WTC11 (cell line): Measurements from ENCODE around the gene HORMAD1. TPM values are rescaled to one million over a fixed set of nuclear protein-coding genes. Genes with fewer than 3 reads are reported as not detected.

Source experiments
- ATAC-seq: fragments of 200-7000 bp; cut with Tn5 transposase; 2 replicates; pipeline ENCODE4 v1.10.0; 2021; ENCODE audit warnings: mild to moderate bottlenecking, moderate library complexity
- CTCF ChIA-PET: fragments of 300-600 bp; sonication (Branson Sonifier 250); formaldehyde crosslinking; loops from one replicate; lab custom pipeline; 2021; ENCODE audit warnings: antibody characterized with exemption; lab: Charles Lee
- POLR2A ChIA-PET: fragments of 350-600 bp; sonication (Branson Sonifier 250); formaldehyde crosslinking; loops from one replicate; lab custom pipeline; 2021; ENCODE audit warnings: antibody characterized with exemption; lab: Charles Lee
- DNase-seq: peaks from one replicate; pipeline ENCODE4 v3.0.0; 2021; ENCODE audit warnings: low spot score
- H3K27ac Mint-ChIP-seq: 2 replicates; pipeline ENCODE4 v1.8.0; 2021; ENCODE audit warnings: mixed read lengths
- H3K27me3 Mint-ChIP-seq: 2 replicates; pipeline ENCODE4 v1.8.0; 2021; ENCODE audit warnings: low read depth, mild to moderate bottlenecking, moderate library complexity, mixed read lengths
- H3K36me3 Mint-ChIP-seq: 2 replicates; pipeline ENCODE4 v1.8.0; 2021; ENCODE audit warnings: mixed read lengths
- H3K4me1 Mint-ChIP-seq: 2 replicates; pipeline ENCODE4 v1.8.0; 2022; ENCODE audit warnings: mixed read lengths
- H3K4me3 Mint-ChIP-seq: 2 replicates; pipeline ENCODE4 v1.8.0; 2021; ENCODE audit warnings: mild to moderate bottlenecking, moderate library complexity, mixed read lengths
- H3K9me3 Mint-ChIP-seq: 2 replicates; pipeline ENCODE4 v1.8.0; 2021; ENCODE audit warnings: mixed read lengths
- CBFB ChIP-seq: sonication (generic); formaldehyde crosslinking; IDR thresholded peaks from 2 replicates; pipeline ENCODE4 v1.8.1; 2022; ENCODE audit warnings: mild to moderate bottlenecking, low read depth, missing genetic modification reagents
- EMX1 ChIP-seq: fragments of 250-450 bp; sonication (Bioruptor Pico); IDR thresholded peaks from 2 replicates; pipeline ENCODE4 v1.8.0; 2021; ENCODE audit warnings: mild to moderate bottlenecking
- HMGA2 ChIP-seq: fragments of 250-450 bp; sonication (Bioruptor Pico); IDR thresholded peaks from 2 replicates; pipeline ENCODE4 v1.4.0; 2021; ENCODE audit warnings: mild to moderate bottlenecking, moderate library complexity
- MYBL2 ChIP-seq: sonication (generic); formaldehyde crosslinking; IDR thresholded peaks from 2 replicates; pipeline ENCODE4 v1.8.1; 2023; ENCODE audit warnings: mild to moderate bottlenecking, moderate library complexity, missing genetic modification reagents
- RORB ChIP-seq: fragments of 250-450 bp; sonication (Bioruptor Pico); IDR thresholded peaks from 2 replicates; pipeline ENCODE4 v1.9.0; 2021; ENCODE audit warnings: mild to moderate bottlenecking
- ZBTB21 ChIP-seq: sonication (generic); formaldehyde crosslinking; IDR thresholded peaks from 2 replicates; pipeline ENCODE4 v1.8.1; 2023; ENCODE audit warnings: mild to moderate bottlenecking, missing genetic modification reagents, borderline replicate concordance
- ZNF423 ChIP-seq: fragments of 250-450 bp; sonication (Bioruptor Pico); IDR thresholded peaks from 2 replicates; pipeline ENCODE4 v2.1.2; 2022; ENCODE audit warnings: mild to moderate bottlenecking, moderate library complexity
- total RNA-seq: library from RNA; stranded (reverse); gene quantifications from 3 replicates; pipeline ENCODE4 v1.2.3, GENCODE V29; 2021
- TF ChIP-seq, protein P1 (sequence below): fragments of 250-450 bp; sonication (Bioruptor Pico); IDR thresholded peaks from 2 replicates; pipeline ENCODE4 v1.9.0; 2021; ENCODE audit warnings: mild to moderate bottlenecking, borderline replicate concordance
- TF ChIP-seq, protein P2 (sequence below): sonication (generic); formaldehyde crosslinking; conservative IDR thresholded peaks from 2 replicates; pipeline ENCODE4 v1.8.1; 2022; ENCODE audit warnings: mild to moderate bottlenecking, missing genetic modification reagents
- TF ChIP-seq, protein P3 (sequence below): sonication (generic); formaldehyde crosslinking; IDR thresholded peaks from 2 replicates; pipeline ENCODE4 v1.8.1; 2022; ENCODE audit warnings: low read depth, missing genetic modification reagents, borderline replicate concordance
- TF ChIP-seq, protein P4 (sequence below): sonication (generic); formaldehyde crosslinking; IDR thresholded peaks from 2 replicates; pipeline ENCODE4 v1.8.0; 2022; ENCODE audit warnings: missing genetic modification reagents
- TF ChIP-seq, protein P5 (sequence below): sonication (generic); formaldehyde crosslinking; IDR thresholded peaks from 2 replicates; pipeline ENCODE4 v1.8.1; 2022; ENCODE audit warnings: low read depth, mild to moderate bottlenecking, moderate library complexity, missing genetic modification reagents, borderline replicate concordance
- TF ChIP-seq, protein P6 (sequence below): fragments of 250-450 bp; sonication (Bioruptor Pico); IDR thresholded peaks from 2 replicates; pipeline ENCODE4 v2.1.2; 2022; ENCODE audit warnings: mild to moderate bottlenecking, moderate library complexity

The HORMAD1 gene
- total RNA-seq, 1 experiment from 2014 or later, result not detected

DNA sequence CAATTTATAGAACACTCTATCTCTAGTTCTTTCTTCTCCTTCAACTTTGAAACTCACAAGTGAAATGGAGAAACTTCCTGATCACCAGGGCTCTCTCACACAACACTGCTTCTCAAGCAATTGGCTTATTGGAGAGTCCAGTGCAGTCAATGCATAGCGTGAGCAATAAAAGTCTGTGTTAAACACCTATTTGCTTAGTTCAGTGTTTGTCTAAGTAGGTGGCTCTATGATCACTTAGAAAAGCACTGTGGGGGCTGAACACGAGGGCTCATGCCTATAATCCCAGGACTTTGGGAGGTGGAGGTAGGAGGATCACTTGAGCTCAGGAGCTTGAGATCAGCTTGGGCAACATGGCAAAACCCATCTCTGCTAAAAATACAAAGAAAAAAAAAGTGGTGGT, 32.7 kb upstream of the HORMAD1 start (continued):
- TF ChIP-seq, protein P1, sequence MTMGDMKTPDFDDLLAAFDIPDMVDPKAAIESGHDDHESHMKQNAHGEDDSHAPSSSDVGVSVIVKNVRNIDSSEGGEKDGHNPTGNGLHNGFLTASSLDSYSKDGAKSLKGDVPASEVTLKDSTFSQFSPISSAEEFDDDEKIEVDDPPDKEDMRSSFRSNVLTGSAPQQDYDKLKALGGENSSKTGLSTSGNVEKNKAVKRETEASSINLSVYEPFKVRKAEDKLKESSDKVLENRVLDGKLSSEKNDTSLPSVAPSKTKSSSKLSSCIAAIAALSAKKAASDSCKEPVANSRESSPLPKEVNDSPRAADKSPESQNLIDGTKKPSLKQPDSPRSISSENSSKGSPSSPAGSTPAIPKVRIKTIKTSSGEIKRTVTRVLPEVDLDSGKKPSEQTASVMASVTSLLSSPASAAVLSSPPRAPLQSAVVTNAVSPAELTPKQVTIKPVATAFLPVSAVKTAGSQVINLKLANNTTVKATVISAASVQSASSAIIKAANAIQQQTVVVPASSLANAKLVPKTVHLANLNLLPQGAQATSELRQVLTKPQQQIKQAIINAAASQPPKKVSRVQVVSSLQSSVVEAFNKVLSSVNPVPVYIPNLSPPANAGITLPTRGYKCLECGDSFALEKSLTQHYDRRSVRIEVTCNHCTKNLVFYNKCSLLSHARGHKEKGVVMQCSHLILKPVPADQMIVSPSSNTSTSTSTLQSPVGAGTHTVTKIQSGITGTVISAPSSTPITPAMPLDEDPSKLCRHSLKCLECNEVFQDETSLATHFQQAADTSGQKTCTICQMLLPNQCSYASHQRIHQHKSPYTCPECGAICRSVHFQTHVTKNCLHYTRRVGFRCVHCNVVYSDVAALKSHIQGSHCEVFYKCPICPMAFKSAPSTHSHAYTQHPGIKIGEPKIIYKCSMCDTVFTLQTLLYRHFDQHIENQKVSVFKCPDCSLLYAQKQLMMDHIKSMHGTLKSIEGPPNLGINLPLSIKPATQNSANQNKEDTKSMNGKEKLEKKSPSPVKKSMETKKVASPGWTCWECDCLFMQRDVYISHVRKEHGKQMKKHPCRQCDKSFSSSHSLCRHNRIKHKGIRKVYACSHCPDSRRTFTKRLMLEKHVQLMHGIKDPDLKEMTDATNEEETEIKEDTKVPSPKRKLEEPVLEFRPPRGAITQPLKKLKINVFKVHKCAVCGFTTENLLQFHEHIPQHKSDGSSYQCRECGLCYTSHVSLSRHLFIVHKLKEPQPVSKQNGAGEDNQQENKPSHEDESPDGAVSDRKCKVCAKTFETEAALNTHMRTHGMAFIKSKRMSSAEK (CRISPR knock-in tag), result no peak

DNA sequence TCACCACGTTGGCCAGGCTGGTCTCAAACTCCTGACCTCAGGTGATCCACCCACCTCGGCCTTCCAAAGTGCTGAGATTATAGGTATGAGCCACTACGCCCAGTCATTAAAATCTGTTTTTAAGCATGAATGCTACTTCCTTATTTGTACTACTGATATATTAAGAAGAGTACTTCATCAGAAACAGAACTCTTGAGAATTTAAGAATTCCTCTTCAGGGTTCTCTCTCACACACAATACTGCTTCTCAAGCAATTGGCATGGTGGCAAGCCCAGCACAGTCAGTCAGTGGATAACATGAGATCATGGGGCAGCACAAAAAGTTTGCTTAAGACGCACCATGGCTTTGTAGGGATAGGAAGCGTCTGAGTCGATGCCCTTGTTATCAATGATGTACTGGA, 30.7 kb upstream of the HORMAD1 start:
- ChIA-PET POLR2A (interaction anchor here (1.3 kb wide), 1 partner anchor 9 kb away, joined by 4 read pairs; no protein-coding TSS in a partner anchor), CTCF (no interaction called here)
- ATAC-seq, result no peak
- Mint-ChIP-seq H3K27ac (no peak overlapping the region), H3K36me3 (no peaks in the 10 kb centered on the region), H3K9me3 (no peaks in the 10 kb centered on the region), H3K4me3 (no peak overlapping the region), H3K27me3 (no peaks in the 10 kb centered on the region; the same call in 1 of the 2 replicates), H3K4me1 (0 out of 2 replicates have a peak, but pooled peaks cover 2% of the 10 kb centered on the region)
- TF ChIP-seq, protein P2, sequence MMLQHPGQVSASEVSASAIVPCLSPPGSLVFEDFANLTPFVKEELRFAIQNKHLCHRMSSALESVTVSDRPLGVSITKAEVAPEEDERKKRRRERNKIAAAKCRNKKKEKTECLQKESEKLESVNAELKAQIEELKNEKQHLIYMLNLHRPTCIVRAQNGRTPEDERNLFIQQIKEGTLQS (CRISPR knock-in tag), result no peak
- TF ChIP-seq, protein P3, sequence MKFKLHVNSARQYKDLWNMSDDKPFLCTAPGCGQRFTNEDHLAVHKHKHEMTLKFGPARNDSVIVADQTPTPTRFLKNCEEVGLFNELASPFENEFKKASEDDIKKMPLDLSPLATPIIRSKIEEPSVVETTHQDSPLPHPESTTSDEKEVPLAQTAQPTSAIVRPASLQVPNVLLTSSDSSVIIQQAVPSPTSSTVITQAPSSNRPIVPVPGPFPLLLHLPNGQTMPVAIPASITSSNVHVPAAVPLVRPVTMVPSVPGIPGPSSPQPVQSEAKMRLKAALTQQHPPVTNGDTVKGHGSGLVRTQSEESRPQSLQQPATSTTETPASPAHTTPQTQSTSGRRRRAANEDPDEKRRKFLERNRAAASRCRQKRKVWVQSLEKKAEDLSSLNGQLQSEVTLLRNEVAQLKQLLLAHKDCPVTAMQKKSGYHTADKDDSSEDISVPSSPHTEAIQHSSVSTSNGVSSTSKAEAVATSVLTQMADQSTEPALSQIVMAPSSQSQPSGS (CRISPR knock-in tag), result no peak
- DNase-seq, result no peak

DNA sequence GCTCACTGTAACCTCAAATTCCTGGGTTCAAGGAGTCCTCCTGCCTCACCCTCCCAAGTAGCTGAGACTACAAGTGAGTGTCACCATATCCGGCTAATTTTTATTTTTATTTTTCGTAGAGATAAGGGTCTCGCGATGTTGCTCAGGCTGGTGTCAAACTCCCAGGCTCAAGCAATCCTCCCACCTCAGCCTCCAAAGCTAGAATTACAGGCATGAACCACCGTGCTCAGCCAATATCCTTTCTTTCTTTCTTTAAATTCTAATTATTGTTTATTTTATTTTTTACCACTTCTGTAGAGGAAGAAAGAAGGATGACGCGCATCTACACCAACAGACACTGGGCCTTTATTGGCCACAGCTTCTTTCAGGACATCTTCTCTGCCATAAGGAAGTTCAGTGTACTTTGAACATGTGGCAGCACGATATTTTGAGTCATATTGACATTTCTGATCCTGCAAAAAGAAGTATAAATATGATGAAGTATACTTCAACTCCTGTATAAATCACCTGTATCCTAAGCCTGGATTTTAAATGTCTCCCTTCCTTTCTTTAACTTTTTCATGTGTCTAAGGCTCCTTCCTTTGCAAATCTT, 29.1 kb upstream of the HORMAD1 start:
- no peak for ATAC-seq
- H3K9me3 Mint-ChIP-seq, result no peaks in the 10 kb centered on the region

DNA sequence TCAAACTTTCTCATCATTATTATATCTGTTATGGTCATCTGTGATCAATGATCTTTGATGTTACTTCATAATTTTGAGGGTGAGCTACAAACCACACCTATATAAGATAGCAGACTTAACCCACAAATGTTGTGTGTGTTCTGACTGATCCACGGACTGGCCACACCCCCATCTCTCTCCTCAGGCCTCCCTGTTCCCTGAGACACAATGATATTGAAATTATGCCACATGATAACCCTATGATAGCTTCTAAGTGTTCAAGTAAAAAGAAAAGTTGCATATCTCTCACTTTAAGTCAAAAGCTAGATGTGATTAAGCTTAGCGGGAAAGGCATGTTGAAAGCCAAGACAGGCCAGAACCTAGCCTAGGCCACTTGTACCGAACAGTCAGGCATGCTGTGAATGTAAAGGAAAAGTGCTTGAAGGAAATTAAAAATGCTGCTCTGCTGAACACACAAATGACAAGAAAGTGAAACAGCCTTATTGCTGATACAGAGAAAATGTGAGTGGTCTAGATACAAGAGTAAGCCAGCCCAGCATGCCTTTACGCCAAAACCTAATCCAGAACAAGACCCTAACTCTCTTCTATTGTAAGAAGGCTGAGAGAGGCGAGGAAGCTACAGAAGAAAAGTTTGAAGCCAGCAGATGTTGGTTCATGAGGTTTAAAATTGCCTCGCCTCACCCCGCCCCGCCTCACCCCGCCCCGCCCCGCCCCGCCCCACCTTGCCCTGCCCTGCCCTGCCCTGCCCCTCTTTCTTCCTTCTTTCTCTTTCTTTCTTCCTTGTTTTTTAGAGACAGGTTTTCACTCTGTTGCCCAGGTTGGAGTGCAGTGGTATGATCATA, 28.4 kb upstream of the HORMAD1 start:
- H3K4me1 Mint-ChIP-seq, result 0 out of 2 replicates have a peak, but pooled peaks cover 2% of the 10 kb centered on the region
- H3K27ac Mint-ChIP-seq, result no peak overlapping the region
- CTCF ChIA-PET, result no interaction called here
- ATAC-seq, result no peak
- H3K36me3 Mint-ChIP-seq, result no peaks in the 10 kb centered on the region
- H3K27me3 Mint-ChIP-seq, result no peaks in the 10 kb centered on the region
- POLR2A ChIA-PET, result no interaction called here
- H3K4me3 Mint-ChIP-seq, result no peak overlapping the region
- no peak for DNase-seq
- H3K9me3 Mint-ChIP-seq, result no peaks in the 10 kb centered on the region
- TF ChIP-seq, protein P4, sequence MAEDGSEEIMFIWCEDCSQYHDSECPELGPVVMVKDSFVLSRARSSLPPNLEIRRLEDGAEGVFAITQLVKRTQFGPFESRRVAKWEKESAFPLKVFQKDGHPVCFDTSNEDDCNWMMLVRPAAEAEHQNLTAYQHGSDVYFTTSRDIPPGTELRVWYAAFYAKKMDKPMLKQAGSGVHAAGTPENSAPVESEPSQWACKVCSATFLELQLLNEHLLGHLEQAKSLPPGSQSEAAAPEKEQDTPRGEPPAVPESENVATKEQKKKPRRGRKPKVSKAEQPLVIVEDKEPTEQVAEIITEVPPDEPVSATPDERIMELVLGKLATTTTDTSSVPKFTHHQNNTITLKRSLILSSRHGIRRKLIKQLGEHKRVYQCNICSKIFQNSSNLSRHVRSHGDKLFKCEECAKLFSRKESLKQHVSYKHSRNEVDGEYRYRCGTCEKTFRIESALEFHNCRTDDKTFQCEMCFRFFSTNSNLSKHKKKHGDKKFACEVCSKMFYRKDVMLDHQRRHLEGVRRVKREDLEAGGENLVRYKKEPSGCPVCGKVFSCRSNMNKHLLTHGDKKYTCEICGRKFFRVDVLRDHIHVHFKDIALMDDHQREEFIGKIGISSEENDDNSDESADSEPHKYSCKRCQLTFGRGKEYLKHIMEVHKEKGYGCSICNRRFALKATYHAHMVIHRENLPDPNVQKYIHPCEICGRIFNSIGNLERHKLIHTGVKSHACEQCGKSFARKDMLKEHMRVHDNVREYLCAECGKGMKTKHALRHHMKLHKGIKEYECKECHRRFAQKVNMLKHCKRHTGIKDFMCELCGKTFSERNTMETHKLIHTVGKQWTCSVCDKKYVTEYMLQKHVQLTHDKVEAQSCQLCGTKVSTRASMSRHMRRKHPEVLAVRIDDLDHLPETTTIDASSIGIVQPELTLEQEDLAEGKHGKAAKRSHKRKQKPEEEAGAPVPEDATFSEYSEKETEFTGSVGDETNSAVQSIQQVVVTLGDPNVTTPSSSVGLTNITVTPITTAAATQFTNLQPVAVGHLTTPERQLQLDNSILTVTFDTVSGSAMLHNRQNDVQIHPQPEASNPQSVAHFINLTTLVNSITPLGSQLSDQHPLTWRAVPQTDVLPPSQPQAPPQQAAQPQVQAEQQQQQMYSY (CRISPR knock-in tag), result no peak
- TF ChIP-seq RORB (CRISPR knock-in tag) (no peak), ZBTB21 (CRISPR knock-in tag) (no peak), EMX1 (CRISPR knock-in tag) (no peak), MYBL2 (no peak), ZNF423 (no peak), HMGA2 (CRISPR knock-in tag) (no peak)
- TF ChIP-seq, protein P5, sequence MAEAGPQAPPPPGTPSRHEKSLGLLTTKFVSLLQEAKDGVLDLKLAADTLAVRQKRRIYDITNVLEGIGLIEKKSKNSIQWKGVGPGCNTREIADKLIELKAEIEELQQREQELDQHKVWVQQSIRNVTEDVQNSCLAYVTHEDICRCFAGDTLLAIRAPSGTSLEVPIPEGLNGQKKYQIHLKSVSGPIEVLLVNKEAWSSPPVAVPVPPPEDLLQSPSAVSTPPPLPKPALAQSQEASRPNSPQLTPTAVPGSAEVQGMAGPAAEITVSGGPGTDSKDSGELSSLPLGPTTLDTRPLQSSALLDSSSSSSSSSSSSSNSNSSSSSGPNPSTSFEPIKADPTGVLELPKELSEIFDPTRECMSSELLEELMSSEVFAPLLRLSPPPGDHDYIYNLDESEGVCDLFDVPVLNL (CRISPR knock-in tag), result no peak

More for the DNA sequence above, 29.1 kb upstream of the HORMAD1 start:
- no peaks in the 10 kb centered on the region for H3K36me3 Mint-ChIP-seq
- POLR2A ChIA-PET, result no interaction called here
- H3K4me3 Mint-ChIP-seq, result no peak overlapping the region
- H3K27me3 Mint-ChIP-seq, result no peaks in the 10 kb centered on the region
- H3K27ac Mint-ChIP-seq, result no peak overlapping the region
- CTCF ChIA-PET, result no interaction called here
- 0 out of 2 replicates have a peak, but pooled peaks cover 2% of the 10 kb centered on the region for H3K4me1 Mint-ChIP-seq
- TF ChIP-seq CBFB (CRISPR knock-in tag), result no peak
- TF ChIP-seq, protein P6, sequence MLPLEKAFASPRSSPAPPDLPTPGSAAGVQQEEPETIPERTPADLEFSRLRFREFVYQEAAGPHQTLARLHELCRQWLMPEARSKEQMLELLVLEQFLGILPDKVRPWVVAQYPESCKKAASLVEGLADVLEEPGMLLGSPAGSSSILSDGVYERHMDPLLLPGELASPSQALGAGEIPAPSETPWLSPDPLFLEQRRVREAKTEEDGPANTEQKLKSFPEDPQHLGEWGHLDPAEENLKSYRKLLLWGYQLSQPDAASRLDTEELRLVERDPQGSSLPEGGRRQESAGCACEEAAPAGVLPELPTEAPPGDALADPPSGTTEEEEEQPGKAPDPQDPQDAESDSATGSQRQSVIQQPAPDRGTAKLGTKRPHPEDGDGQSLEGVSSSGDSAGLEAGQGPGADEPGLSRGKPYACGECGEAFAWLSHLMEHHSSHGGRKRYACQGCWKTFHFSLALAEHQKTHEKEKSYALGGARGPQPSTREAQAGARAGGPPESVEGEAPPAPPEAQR (CRISPR knock-in tag), result no peak
- TF ChIP-seq, all 79 proteins: peak for 0
- no peak for DNase-seq
